T-helper 2 cell treated with Interferon-gamma antibody and Interleukin-4, amounts not matched to agents 5 μg/mL and 100 μg/mL, for 36 hours (primary cell): ENCODE measurements around the gene EPHA4.

Experiments
- DNase-seq: peaks from one replicate; pipeline ENCODE4 v3.0.0; 2021; ENCODE audit warnings: low spot score
- H3K27ac Mint-ChIP-seq: one replicate; pipeline ENCODE4 v1.8.0; 2021; ENCODE audit warnings: mild to moderate bottlenecking, mixed read lengths
- H3K27me3 Mint-ChIP-seq: one replicate; pipeline ENCODE4 v1.8.0; 2021; ENCODE audit warnings: low read depth, mixed read lengths
- H3K36me3 Mint-ChIP-seq: one replicate; pipeline ENCODE4 v1.8.0; 2021; ENCODE audit warnings: low read depth, mixed read lengths
- H3K4me1 Mint-ChIP-seq: one replicate; pipeline ENCODE4 v1.8.0; 2021; ENCODE audit warnings: low read depth, mixed read lengths
- H3K4me3 Mint-ChIP-seq: one replicate; pipeline ENCODE4 v1.8.0; 2022; ENCODE audit warnings: mild to moderate bottlenecking, moderate library complexity, mixed read lengths
- H3K9me3 Mint-ChIP-seq: one replicate; pipeline ENCODE4 v1.8.0; 2021; ENCODE audit warnings: mixed read lengths

Gene EPHA4

DNA sequence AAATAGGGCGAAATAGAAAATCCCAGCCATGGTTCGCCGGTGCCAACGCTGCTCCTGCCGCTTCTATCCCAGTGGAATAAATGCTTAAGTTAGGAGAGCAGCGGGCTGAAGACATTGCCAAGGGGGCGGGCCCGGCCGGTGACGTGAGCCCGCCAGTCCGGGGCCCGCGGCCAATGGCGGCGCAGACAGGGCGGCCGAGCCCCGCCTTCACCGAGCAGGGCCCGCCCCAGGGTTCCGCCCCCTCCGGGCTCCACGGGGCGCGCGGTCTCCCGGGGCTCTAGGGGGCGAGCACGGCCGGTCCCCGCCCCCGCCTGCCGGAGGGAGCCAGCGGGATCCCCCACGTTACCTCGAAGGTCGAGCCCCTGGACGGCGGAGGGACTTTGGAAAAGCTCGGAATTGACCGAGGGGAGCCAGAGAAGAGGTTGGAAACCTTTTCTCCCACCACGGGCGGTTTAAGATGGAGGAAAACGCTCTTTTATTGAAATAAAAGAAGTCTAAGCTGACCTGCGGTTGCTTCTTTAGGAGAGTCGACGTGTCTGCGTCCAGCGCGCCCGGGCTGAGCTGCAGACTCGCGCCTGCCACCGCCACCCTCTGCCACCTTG lies at the start of gene EPHA4:
EPHA4 (minus strand) TSS at position 86 of the 602 bp plus-strand sequence; CDS start at position 30, 56 bp downstream.
- DNase-seq: peak; percentile 82
- Mint-ChIP-seq H3K9me3 (no peaks in the 10 kb centered on the region), H3K36me3 (peaks cover 2% of the 10 kb centered on the region), H3K4me3 (peak within 1 kb of the TSS; percentile 79), H3K27me3 (peaks cover 83% of the 10 kb centered on the region), H3K27ac (peak within 1 kb of the TSS; percentile 22), H3K4me1 (peaks cover 28% of the 10 kb centered on the region)

DNA sequence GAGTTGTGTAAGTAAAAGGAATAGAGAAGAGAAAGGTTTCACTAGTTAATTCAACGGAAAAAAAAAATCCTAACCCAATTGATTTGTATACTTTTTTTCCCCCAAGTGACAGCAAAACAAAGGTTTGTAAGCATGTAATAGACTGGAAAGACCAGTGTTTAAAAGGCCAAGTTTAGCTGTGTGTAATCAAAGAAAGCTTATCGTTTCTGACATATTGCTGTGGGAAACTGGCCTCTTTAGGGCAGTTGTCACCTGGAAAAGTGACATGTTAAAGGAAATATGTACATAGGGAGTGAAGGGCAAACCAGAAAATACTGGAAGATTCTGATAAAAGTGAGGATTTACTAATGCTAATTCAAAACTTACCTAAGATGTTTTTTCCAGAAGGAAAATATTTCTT lies 45.9 kb upstream of the EPHA4 start:
- no peak for DNase-seq
- Mint-ChIP-seq H3K36me3 (no peaks in the 10 kb centered on the region), H3K27ac (no peak overlapping the region), H3K4me3 (no peak overlapping the region), H3K27me3 (no peaks in the 10 kb centered on the region), H3K4me1 (no peaks in the 10 kb centered on the region), H3K9me3 (no peaks in the 10 kb centered on the region)

DNA sequence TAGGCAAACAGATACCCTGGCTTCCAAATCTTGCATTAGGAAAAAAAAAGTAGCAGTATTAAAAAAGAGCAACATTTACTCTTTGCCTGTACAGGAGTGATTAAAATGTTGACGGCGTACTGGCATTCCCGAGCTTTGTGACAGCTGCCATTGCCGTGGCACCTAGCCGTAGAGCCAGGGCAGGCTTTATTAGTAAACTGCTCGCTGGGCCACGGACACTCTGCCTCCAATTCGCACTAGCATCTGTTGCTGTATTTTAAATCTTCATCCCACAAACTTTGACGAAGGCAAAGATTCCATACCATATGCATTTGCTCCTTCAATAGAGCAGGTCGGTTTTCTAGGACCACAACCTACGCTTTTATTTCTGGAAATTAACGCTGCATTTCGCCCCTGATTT lies 44.5 kb upstream of the EPHA4 start:
- Mint-ChIP-seq H3K4me3 (no peak overlapping the region), H3K9me3 (no peaks in the 10 kb centered on the region), H3K27ac (no peak overlapping the region), H3K4me1 (no peaks in the 10 kb centered on the region), H3K36me3 (no peaks in the 10 kb centered on the region), H3K27me3 (no peaks in the 10 kb centered on the region)
- DNase-seq: no peak

DNA sequence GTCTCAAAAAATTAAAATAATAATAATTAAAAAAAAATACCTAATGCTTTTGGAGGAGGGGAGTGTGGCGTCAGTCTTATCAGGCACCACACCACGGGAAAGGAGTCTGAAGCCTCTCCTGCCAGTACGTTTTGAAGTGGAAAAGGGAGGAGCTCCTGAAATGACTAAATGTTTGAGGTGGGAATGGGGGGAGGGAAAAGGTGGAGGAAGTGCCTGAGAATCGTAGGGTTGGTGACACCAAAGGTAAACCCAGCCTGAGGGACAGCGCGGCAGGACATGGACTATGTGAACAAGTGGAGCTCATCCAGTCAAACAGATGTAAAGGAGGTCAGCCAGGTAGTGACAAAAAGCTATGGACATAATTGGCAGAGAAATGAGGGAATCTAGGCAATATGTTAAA lies 42.2 kb upstream of the EPHA4 start:
- DNase-seq: no peak
- Mint-ChIP-seq H3K9me3 (no peaks in the 10 kb centered on the region), H3K27ac (no peak overlapping the region), H3K27me3 (no peaks in the 10 kb centered on the region), H3K4me3 (no peak overlapping the region), H3K36me3 (no peaks in the 10 kb centered on the region), H3K4me1 (no peaks in the 10 kb centered on the region)

DNA sequence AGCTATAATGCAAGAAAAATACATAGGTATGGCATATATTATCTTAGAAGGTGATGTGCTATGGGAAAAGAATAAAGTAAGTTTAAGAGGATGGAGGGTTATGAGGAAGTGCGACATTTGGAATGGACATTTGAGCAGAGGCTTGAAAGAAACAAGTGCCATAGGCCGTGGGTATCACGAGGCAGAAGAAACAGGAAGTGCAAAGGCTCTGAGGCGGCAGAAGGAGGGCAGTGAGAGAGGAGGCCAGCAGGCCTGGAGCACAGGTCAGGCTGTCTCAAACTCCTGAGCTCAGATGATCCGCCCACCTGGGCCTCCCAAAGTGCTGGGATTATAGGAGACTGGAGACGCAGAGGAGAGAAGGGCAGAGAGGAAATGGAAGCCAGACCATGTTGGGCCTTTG lies 40.7 kb upstream of the EPHA4 start:
- H3K36me3 Mint-ChIP-seq: no peaks in the 10 kb centered on the region
- H3K4me3 Mint-ChIP-seq: no peak overlapping the region
- DNase-seq: no peak
- H3K27me3 Mint-ChIP-seq: no peaks in the 10 kb centered on the region
- H3K27ac Mint-ChIP-seq: no peak overlapping the region
- no peaks in the 10 kb centered on the region for H3K9me3 Mint-ChIP-seq
- H3K4me1 Mint-ChIP-seq: no peaks in the 10 kb centered on the region

DNA sequence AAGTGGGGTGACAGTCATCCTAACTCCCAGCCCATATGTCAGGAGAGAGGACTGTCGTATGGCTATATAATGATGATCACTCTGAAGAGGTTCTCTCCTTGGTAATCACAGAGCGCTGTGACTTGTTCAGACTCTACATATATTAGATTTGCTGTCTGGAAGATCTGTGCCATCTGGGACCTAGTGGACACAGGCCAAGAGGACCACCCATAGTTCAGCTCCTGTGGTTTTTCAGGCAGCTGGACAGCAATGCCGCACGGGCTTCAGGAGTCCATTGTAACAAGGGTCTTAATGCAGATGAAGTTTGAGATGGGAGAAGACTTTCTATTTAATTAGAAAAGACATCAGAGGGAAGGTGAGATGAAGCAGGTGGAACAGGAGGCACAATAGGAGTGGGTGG lies 40.1 kb upstream of the EPHA4 start:
- H3K9me3 Mint-ChIP-seq: no peaks in the 10 kb centered on the region
- no peaks in the 10 kb centered on the region for H3K27me3 Mint-ChIP-seq
- no peak overlapping the region for H3K27ac Mint-ChIP-seq
- H3K4me1 Mint-ChIP-seq: no peaks in the 10 kb centered on the region
- DNase-seq: no peak
- H3K4me3 Mint-ChIP-seq: no peak overlapping the region
- no peaks in the 10 kb centered on the region for H3K36me3 Mint-ChIP-seq

DNA sequence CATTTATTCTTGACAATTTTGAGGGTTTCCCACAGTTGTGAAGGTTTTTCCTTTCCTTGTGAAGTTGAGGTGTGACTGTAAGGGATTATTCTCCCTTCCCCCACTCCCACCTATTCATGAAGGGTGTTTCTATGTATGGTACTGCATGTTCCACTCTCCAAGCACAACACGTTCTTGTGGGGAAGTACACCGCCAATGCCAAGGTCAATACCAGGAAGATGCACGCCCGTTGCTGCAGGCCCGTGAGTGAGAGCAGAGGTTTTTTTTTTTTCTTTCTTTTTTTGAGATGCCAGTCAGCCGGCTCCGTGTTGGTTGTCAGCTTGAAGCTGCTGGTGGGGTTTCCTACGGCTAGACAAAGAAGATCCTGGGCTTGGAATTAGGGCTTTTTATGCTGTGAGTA lies 38.6 kb upstream of the EPHA4 start:
- Mint-ChIP-seq H3K9me3 (no peaks in the 10 kb centered on the region), H3K4me1 (no peaks in the 10 kb centered on the region)

DNA sequence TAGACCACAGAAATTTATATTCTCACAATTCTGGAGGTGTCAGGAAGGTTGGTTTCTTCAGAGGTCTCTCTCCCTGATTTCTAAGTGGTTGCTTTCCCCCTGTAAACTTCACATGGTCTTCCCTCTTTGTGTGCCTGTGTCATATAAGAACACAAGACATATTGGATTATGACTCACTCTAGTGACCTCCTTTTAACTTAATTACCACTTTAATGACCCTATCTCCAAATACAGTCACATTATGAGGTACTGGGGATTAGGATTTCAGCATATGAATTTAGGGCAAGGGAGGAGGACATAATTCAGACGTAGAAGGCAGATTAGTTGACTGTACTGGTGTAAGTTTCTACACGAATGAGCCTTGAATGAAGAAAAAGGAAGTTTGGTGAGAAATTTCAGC lies 38.2 kb upstream of the EPHA4 start:
- Mint-ChIP-seq H3K9me3 (no peaks in the 10 kb centered on the region), H3K36me3 (no peaks in the 10 kb centered on the region), H3K4me1 (no peaks in the 10 kb centered on the region), H3K4me3 (no peak overlapping the region), H3K27me3 (peaks cover 3% of the 10 kb centered on the region), H3K27ac (no peak overlapping the region)
- no peak for DNase-seq

More for the DNA sequence above, 38.6 kb upstream of the EPHA4 start:
- no peak for DNase-seq
- Mint-ChIP-seq H3K4me3 (no peak overlapping the region), H3K27me3 (peaks cover 2% of the 10 kb centered on the region), H3K27ac (no peak overlapping the region), H3K36me3 (no peaks in the 10 kb centered on the region)

DNA sequence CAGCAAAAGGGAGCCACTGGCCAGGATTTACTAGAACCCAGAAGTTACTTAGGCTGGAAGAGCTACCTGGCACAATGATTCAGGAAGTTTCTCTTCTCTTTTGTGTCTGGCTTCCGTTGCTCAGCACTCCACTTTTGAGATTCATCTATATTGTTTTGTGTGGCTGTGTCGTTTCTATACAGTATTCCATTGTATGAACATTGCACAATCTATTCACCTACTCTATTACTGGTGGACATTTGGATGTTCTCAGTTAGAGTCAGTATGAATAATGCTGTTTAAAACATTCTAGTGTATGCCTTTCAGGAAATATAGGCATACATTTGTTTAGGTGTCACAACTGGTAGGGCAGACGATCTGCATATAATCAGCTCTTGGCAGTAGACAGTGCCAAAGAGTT lies 36.3 kb upstream of the EPHA4 start:
- H3K4me1 Mint-ChIP-seq: no peaks in the 10 kb centered on the region
- H3K4me3 Mint-ChIP-seq: no peak overlapping the region
- H3K9me3 Mint-ChIP-seq: no peaks in the 10 kb centered on the region
- no peak for DNase-seq
- peaks cover 3% of the 10 kb centered on the region for H3K27me3 Mint-ChIP-seq
- no peaks in the 10 kb centered on the region for H3K36me3 Mint-ChIP-seq
- H3K27ac Mint-ChIP-seq: no peak overlapping the region

DNA sequence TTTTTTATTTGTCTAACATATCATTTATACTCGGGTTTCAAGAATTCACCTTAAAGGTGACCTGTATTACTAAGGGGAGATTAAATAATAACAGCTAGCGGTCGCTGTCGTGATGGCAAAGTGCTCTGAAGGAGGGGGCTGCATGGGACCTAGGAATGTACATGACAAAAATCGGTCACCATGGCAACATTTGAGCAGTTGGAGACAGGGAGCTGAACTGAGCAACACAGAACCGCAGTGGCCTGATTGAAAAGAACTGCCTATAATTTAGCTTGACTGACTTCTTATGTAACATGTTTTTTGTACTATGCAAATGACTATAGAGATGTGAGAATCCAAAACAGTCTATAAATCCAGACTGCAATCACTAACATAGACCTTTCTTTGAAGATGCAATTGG lies 34.3 kb upstream of the EPHA4 start:
- no peak for DNase-seq
- Mint-ChIP-seq H3K9me3 (no peaks in the 10 kb centered on the region), H3K4me1 (no peaks in the 10 kb centered on the region), H3K36me3 (no peaks in the 10 kb centered on the region), H3K4me3 (no peak overlapping the region), H3K27me3 (peaks cover 3% of the 10 kb centered on the region), H3K27ac (no peak overlapping the region)

DNA sequence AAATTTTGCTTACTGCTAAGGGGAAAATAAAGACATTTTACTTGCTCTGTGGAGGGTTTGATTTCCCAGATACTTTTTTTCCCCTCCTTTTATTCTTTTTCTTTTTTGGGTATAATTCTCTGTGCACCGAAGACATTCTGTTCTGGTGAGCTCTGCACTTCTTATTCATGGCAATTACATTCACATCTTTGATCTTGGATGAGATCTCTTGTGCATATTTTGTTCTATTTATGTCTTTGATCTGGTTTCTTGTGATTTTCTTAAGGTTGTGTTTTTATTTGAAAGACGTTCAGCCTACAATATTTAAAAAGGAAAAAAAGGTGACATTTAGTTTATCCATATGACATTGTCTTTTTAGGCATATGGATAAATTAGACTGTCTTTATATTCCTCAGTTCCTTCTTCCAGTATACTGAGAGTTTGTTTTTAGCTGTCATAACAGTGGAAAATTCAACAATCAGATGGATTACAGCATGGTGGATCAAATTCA lies 33.7 kb upstream of the EPHA4 start:
- H3K4me3 Mint-ChIP-seq: no peak overlapping the region
- no peaks in the 10 kb centered on the region for H3K4me1 Mint-ChIP-seq
- H3K27ac Mint-ChIP-seq: no peak overlapping the region
- DNase-seq: no peak
- peaks cover 3% of the 10 kb centered on the region for H3K27me3 Mint-ChIP-seq
- H3K36me3 Mint-ChIP-seq: no peaks in the 10 kb centered on the region
- H3K9me3 Mint-ChIP-seq: no peaks in the 10 kb centered on the region

DNA sequence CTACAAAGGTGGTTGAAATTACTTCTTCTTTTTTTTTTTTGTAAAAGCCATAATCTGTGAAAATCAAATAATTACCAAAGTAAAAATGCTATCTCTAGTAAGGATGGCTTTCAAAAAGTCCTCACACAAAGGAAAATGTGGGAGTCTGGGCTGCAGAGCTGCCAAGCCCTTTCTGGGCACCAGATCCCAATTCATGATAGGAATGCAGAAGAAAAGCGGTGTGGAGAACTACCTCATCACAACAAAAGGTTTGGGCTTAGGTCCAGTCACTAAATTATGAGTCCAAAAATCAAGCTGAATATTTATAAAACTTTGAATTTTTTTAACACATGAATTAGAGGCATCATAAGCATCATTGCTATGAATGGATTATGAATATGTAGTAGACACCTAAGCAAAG lies 30.8 kb upstream of the EPHA4 start:
- Mint-ChIP-seq H3K4me3 (no peak overlapping the region), H3K36me3 (no peaks in the 10 kb centered on the region), H3K27ac (no peak overlapping the region), H3K27me3 (peaks cover 3% of the 10 kb centered on the region), H3K4me1 (no peaks in the 10 kb centered on the region), H3K9me3 (no peaks in the 10 kb centered on the region)
- no peak for DNase-seq

DNA sequence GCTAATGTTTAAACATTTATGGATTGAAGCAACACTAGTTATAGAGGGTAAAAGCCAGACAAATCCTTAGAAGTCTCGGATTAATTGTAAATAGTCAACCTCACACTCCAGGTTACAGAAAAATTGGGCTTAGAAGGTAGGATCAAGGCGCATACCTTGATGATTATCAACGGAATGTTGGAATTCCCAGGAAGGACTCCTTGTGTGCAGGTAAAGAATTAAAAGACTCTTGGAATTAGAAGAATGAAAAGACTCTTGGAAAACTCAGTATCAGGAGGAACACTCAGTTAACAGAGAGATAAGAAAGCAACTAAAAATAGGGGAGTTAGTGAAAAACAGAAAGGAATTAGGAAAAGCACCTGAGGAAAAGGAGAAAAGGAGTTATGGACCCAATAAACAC lies 29.3 kb upstream of the EPHA4 start:
- DNase-seq: no peak
- Mint-ChIP-seq H3K27ac (no peak overlapping the region), H3K4me3 (no peak overlapping the region), H3K36me3 (no peaks in the 10 kb centered on the region), H3K4me1 (no peaks in the 10 kb centered on the region), H3K27me3 (peaks cover 3% of the 10 kb centered on the region), H3K9me3 (no peaks in the 10 kb centered on the region)

DNA sequence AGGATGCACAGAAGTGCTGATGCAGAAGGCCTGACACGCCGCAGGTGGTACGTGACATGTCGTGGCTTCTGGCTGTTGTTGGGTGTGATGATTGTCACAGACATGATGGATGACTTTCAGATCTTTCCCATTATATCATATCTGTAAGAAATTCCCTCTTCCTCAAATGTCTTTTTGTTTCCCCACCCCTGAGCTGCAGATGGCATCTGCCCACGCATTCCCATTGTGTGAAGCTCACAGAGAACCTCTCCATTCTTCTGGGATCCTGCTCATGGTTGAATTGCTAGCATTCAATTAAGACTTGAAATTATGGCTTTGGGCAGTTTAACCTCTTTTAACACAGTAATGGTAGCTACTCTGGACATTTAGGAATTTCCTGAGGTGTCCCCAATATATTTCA lies 28.3 kb upstream of the EPHA4 start:
- no peak overlapping the region for H3K4me3 Mint-ChIP-seq
- H3K27ac Mint-ChIP-seq: no peak overlapping the region
- no peaks in the 10 kb centered on the region for H3K36me3 Mint-ChIP-seq
- H3K9me3 Mint-ChIP-seq: no peaks in the 10 kb centered on the region
- H3K27me3 Mint-ChIP-seq: no peaks in the 10 kb centered on the region
- no peaks in the 10 kb centered on the region for H3K4me1 Mint-ChIP-seq
- no peak for DNase-seq

DNA sequence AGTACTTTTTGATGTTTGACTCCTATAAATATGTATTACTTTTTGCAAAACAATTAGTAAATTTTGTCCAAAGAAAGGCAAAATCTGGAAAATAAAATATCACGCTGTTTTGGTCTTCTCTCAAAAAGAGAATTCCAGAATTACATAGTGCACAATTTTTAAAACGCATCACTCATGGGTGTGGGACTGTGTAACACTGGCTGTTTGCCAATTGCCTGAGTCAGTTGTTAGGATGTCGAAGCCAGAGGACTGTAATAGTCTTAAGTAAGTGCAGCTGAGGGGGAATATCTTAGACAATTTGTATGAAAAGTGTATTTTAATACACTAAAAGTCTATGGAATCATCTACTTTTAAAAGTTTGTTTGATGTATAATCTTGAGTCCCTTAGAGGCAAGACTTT lies 24.1 kb upstream of the EPHA4 start:
- Mint-ChIP-seq H3K4me1 (no peaks in the 10 kb centered on the region), H3K27me3 (no peaks in the 10 kb centered on the region), H3K4me3 (no peak overlapping the region), H3K27ac (no peak overlapping the region), H3K36me3 (no peaks in the 10 kb centered on the region), H3K9me3 (no peaks in the 10 kb centered on the region)
- no peak for DNase-seq
